Measurements from ENCODE around the gene ERAP2.

DNA sequence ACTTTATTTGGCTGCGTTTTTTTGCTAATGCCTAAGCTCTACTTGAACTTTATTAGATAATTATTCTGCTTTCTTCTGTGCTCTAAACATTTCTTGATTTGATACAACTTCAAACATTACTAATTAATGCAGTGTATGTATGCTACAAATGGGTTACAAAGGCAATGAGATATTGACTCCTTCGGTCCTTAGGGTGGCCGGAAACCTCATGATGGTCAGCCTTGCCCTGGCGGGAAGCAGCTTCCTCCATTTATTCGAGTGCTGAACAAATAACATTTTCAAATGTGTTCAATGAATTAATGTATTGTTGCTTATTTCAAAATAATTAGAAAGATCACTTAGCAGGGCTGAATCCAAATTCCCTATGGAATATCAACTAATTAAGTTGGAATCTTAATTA, 55.7 kb downstream of the ERAP2 start:
- no peak for TF ChIP-seq POLR2AphosphoS5 (IDR thresholded peaks at IDR 0.05)
- TF ChIP-seq, protein P1, sequence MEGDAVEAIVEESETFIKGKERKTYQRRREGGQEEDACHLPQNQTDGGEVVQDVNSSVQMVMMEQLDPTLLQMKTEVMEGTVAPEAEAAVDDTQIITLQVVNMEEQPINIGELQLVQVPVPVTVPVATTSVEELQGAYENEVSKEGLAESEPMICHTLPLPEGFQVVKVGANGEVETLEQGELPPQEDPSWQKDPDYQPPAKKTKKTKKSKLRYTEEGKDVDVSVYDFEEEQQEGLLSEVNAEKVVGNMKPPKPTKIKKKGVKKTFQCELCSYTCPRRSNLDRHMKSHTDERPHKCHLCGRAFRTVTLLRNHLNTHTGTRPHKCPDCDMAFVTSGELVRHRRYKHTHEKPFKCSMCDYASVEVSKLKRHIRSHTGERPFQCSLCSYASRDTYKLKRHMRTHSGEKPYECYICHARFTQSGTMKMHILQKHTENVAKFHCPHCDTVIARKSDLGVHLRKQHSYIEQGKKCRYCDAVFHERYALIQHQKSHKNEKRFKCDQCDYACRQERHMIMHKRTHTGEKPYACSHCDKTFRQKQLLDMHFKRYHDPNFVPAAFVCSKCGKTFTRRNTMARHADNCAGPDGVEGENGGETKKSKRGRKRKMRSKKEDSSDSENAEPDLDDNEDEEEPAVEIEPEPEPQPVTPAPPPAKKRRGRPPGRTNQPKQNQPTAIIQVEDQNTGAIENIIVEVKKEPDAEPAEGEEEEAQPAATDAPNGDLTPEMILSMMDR (IDR thresholded peaks at IDR 0.05), result no peak
- TF ChIP-seq POLR2A (IDR thresholded peaks at IDR 0.05), result no peak

Data from sigmoid colon (tissue), 4 donors.